Thyroid gland (tissue), 4 donors: ENCODE measurements around the gene TMEM242.

ENCODE experiments used
- CTCF ChIP-seq, 6 experiments: fragments of 200-600 bp in 3 of 6; fragments of 450-650 bp in 3 of 6; sonication (generic) in 3 of 6; IDR thresholded peaks; one replicate each; pipeline ENCODE4 v1.5.1; 2016 to 2019; ENCODE audit warnings: antibody characterized with exemption in 6 of 6, mild to moderate bottlenecking in 2 of 6, inconsistent platforms in 1 of 6, moderate library complexity in 1 of 6
- POLR2A ChIP-seq, 2 donors: fragments of 450-650 bp; IDR thresholded peaks; one replicate each; pipeline ENCODE4 v1.6.1; 2017; ENCODE audit warnings: antibody characterized with exemption in 2 of 2, mild to moderate bottlenecking in 2 of 2, moderate library complexity in 1 of 2

- TF ChIP-seq CTCF (IDR thresholded peaks at IDR 0.05) (peak in 5 of 6 experiments; percentile 22 to 98 (median 95)), POLR2A (IDR thresholded peaks at IDR 0.05) (peak in 1 of 2 donors; percentile 51)
These were observed 48.7 kb downstream of the TMEM242 start for GRCh38 chr6:157274471-157275226.
